Fibroblast of lung (primary cell): ENCODE results near the gene ADAMTS3. TPM values are rescaled to one million over a fixed set of nuclear protein-coding genes. Genes with fewer than 3 reads are reported as not detected.

Experiments used
- DNase-seq, 2 donors: peaks; one replicate each; pipeline versions ENCODE4 v3.0.0 to v3.0.0-alpha.2; 2010; ENCODE audit warnings: low read depth in 2 of 2
- H2AFZ ChIP-seq: 2 replicates; pipeline ENCODE4 v1.5.1; 2012; ENCODE audit warnings: low read length, control low read depth, inconsistent platforms
- H3K27ac ChIP-seq: 2 replicates; pipeline ENCODE4 v1.5.1; 2011; ENCODE audit warnings: low read length, control low read depth; ENCODE audit not compliant: insufficient read depth
- H3K27me3 ChIP-seq: 2 replicates; pipeline ENCODE4 v1.5.1; 2011; ENCODE audit warnings: mild to moderate bottlenecking, low read length; ENCODE audit not compliant: control insufficient read depth, insufficient read depth
- H3K36me3 ChIP-seq: 2 replicates; pipeline ENCODE4 v1.5.1; 2011; ENCODE audit warnings: low read length; ENCODE audit not compliant: control insufficient read depth, insufficient read depth
- H3K4me1 ChIP-seq: 2 replicates; pipeline ENCODE4 v1.5.1; 2011; ENCODE audit warnings: low read length; ENCODE audit not compliant: control insufficient read depth, insufficient read depth; ENCODE audit errors: extremely low read depth
- H3K4me2 ChIP-seq: 2 replicates; pipeline ENCODE4 v1.5.1; 2011; ENCODE audit warnings: low read length, control low read depth; ENCODE audit not compliant: insufficient read depth; ENCODE audit errors: extremely low read depth
- H3K4me3 ChIP-seq, 4 experiments: fragments of 200-600 bp in 1 of 4; sonication (generic) in 1 of 4; replicated peaks in 1 of 4; 2 replicates each; pipeline ENCODE4 v1.5.1; 2011 to 2016; ENCODE audit warnings: low read length in 4 of 4, low read depth in 3 of 4, mild to moderate bottlenecking in 3 of 4, control low read depth in 2 of 4, inconsistent platforms in 1 of 4, mixed read lengths in 1 of 4; ENCODE audit not compliant: insufficient read depth in 1 of 4; ENCODE audit errors: control extremely low read depth in 1 of 4
- H3K79me2 ChIP-seq: 2 replicates; pipeline ENCODE4 v1.5.1; 2012; ENCODE audit warnings: mild to moderate bottlenecking, low read length, inconsistent platforms; ENCODE audit not compliant: control insufficient read depth, insufficient read depth
- H3K9ac ChIP-seq: 2 replicates; pipeline ENCODE4 v1.5.1; 2011; ENCODE audit warnings: mild to moderate bottlenecking, low read length, control low read depth; ENCODE audit not compliant: insufficient read depth
- H3K9me3 ChIP-seq: 2 replicates; pipeline ENCODE4 v1.5.1; 2012; ENCODE audit warnings: low read depth, low read length; ENCODE audit not compliant: control insufficient read depth, insufficient read depth
- H4K20me1 ChIP-seq: 2 replicates; pipeline ENCODE4 v1.5.1; 2011; ENCODE audit warnings: low read length; ENCODE audit not compliant: control insufficient read depth, insufficient read depth; ENCODE audit errors: extremely low read depth
- CTCF ChIP-seq, 2 donors: IDR thresholded peaks in 1 of 2; conservative IDR thresholded peaks in 1 of 2; 1 replicate in 1 of 2; 2 replicates in 1 of 2; pipeline ENCODE4 v1.5.1; 2011 to 2012; ENCODE audit warnings: low read length in 2 of 2, control low read depth in 1 of 2, inconsistent platforms in 1 of 2, low read depth in 1 of 2, mild to moderate bottlenecking in 1 of 2
- EZH2 ChIP-seq: IDR thresholded peaks from 2 replicates; pipeline ENCODE4 v1.5.1; 2012; ENCODE audit warnings: low read length, control low read depth, mild to moderate bottlenecking; ENCODE audit errors: missing control alignments
- polyA plus RNA-seq, 2 donors: library from polyadenylated mRNA; depleted of rRNA in 1 of 2; stranded (reverse) in 1 of 2; unstranded in 1 of 2; fragments of >200 nt; gene quantifications; 2 replicates each; pipeline ENCODE4 v1.2.1, GENCODE V29; 2011 to 2012; ENCODE audit warnings: missing spikeins in 1 of 2
- total RNA-seq: library from RNA; depleted of rRNA; stranded (reverse); fragments of >200 nt; gene quantifications from 2 replicates; pipeline ENCODE4 v1.2.1, GENCODE V29; 2014

ADAMTS3 gene
- total and polyA plus RNA-seq, 2 donors (not counting 1 experiment from before 2014, with no cell fraction given): 0.86 to 2.1 TPM

GRCh38 chr4:72391281-72391680 is 177.7 kb downstream of the ADAMTS3 start:
- H3K4me3 ChIP-seq: no peak overlapping the region
- H3K27me3 ChIP-seq: no peaks in the 10 kb centered on the region
- H3K79me2 ChIP-seq: no peaks in the 10 kb centered on the region
- H3K27ac ChIP-seq: no peak overlapping the region
- H3K4me2 ChIP-seq: no peak overlapping the region
- H2AFZ ChIP-seq: no peak overlapping the region
- no peaks in the 10 kb centered on the region for H3K9me3 ChIP-seq
- no peaks in the 10 kb centered on the region for H4K20me1 ChIP-seq
- peaks cover 2% of the 10 kb centered on the region for H3K4me1 ChIP-seq
- H3K9ac ChIP-seq: no peak overlapping the region
- TF ChIP-seq CTCF (conservative IDR thresholded peaks at IDR 0.05 in 1 of 2, IDR thresholded peaks at IDR 0.05 in 1 of 2; ENCODE audit: low read depth in 1 of 2, low read length in 2 of 2) (no peak), EZH2 (no peak)
- H3K36me3 ChIP-seq: no peaks in the 10 kb centered on the region
- DNase-seq: no peak

DNA sequence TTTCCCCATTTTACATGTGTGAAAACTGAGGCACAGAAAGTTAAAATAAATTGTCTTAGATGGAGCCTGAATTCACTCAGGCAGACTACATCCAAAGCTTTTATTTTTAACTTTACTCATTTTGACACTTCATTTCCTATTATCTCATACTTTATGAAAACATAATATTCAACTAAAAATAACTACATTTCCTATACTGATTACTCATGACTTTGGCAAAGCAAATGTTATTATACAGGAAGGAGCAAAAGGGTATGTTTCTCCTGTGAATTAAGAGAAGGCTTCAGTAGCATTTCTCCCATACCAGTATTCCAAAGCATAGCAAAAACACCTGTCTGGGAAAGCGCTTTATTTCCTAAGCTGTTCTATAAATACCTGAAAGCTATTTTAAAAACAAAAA is 178.6 kb downstream of the ADAMTS3 start:
- no peak overlapping the region for H2AFZ ChIP-seq
- peak; percentile 58 to 67 for DNase-seq
- no peaks in the 10 kb centered on the region for H3K36me3 ChIP-seq
- TF ChIP-seq CTCF (conservative IDR thresholded peaks at IDR 0.05 in 1 of 2, IDR thresholded peaks at IDR 0.05 in 1 of 2; ENCODE audit: low read depth in 1 of 2, low read length in 2 of 2) (no peak), EZH2 (no peak)
- no peaks in the 10 kb centered on the region for H4K20me1 ChIP-seq
- peaks cover 2% of the 10 kb centered on the region for H3K4me1 ChIP-seq
- H3K27ac ChIP-seq: no peak overlapping the region
- no peaks in the 10 kb centered on the region for H3K9me3 ChIP-seq
- no peak overlapping the region for H3K4me3 ChIP-seq
- H3K27me3 ChIP-seq: no peaks in the 10 kb centered on the region
- no peak overlapping the region for H3K4me2 ChIP-seq
- H3K9ac ChIP-seq: no peak overlapping the region
- H3K79me2 ChIP-seq: no peaks in the 10 kb centered on the region

DNA sequence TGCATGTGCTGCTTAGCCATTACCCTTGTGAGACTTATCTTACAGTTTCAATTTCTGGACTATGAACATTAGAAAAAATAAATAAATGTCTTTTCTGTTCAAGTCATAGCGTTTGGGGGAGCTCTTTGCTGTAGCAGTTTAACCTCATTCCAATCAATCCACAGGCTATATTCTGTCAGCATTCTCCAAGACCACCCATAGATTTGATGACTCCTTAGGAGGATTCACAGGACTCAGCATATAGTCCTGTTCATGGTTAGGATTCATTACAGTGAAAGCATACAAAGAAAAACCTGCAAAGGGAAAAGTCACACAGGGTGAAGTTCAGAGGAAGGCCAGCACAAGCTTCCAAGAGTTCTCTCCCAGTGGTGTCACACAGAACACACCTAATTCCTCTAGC is 180.5 kb downstream of the ADAMTS3 start:
- Histone ChIP-seq H3K4me3 (no peak overlapping the region), H3K27ac (no peak overlapping the region), H4K20me1 (no peaks in the 10 kb centered on the region), H3K9ac (no peak overlapping the region), H3K27me3 (no peaks in the 10 kb centered on the region), H3K4me2 (no peak overlapping the region), H3K79me2 (no peaks in the 10 kb centered on the region), H2AFZ (no peak overlapping the region), H3K36me3 (no peaks in the 10 kb centered on the region), H3K9me3 (no peaks in the 10 kb centered on the region), H3K4me1 (peaks cover 2% of the 10 kb centered on the region)
- no peak for DNase-seq
- no peak for TF ChIP-seq EZH2
- TF ChIP-seq CTCF (conservative IDR thresholded peaks at IDR 0.05 in 1 of 2, IDR thresholded peaks at IDR 0.05 in 1 of 2; ENCODE audit: low read depth in 1 of 2, low read length in 2 of 2): no peak
